IMR-90 (cell line): ENCODE results near the gene SMC4. TPM values are rescaled to one million over a fixed set of nuclear protein-coding genes. Genes with fewer than 3 reads are reported as not detected.

Experiments used
- ATAC-seq: fragments of 200-7000 bp; cut with Tn5 transposase; 2 replicates; pipeline ENCODE4 v1.9.1; 2020; ENCODE audit warnings: low read depth, mild to moderate bottlenecking, moderate library complexity
- BruUV-seq: library from RNA; stranded (reverse); fragments of 400-500 nt; replicated peaks from 2 replicates; lab custom pipeline; 2021; lab: Mats Ljungman, UMichigan
- CTCF ChIA-PET: fragments of 300-600 bp; formaldehyde crosslinking; extraction: SDS; loops from one replicate; lab custom pipeline; 2021; ENCODE audit warnings: antibody characterized with exemption; lab: Yijun Ruan, JAX
- POLR2A ChIA-PET: fragments of 300-600 bp; sonication (Branson Sonifier 250); formaldehyde crosslinking; loops from one replicate; lab custom pipeline; 2022; ENCODE audit warnings: antibody characterized with exemption; ENCODE audit not compliant: unreplicated experiment; lab: Charles Lee
- DNase-seq: peaks from one replicate; pipeline ENCODE4 v3.0.0; 2013
- H2AFZ ChIP-seq: replicated peaks from 2 replicates; pipeline ENCODE3; 2013; ENCODE audit warnings: low read length, mild to moderate bottlenecking; ENCODE audit not compliant: poor library complexity
- H2AK5ac ChIP-seq: 2 replicates; pipeline ENCODE4 v1.6.1; 2013; ENCODE audit warnings: low read depth, low read length, inconsistent platforms
- H2AK9ac ChIP-seq: replicated peaks from 2 replicates; pipeline ENCODE3; 2013; ENCODE audit warnings: mild to moderate bottlenecking, low read depth, low read length, moderate library complexity; ENCODE audit not compliant: poor library complexity
- H2BK120ac ChIP-seq: 2 replicates; pipeline ENCODE4 v1.6.1; 2013; ENCODE audit warnings: low read depth, low read length, inconsistent platforms
- H2BK15ac ChIP-seq: 3 replicates; pipeline ENCODE4 v1.6.1; 2013; ENCODE audit warnings: low read depth, low read length, inconsistent platforms
- H2BK20ac ChIP-seq: 2 replicates; pipeline ENCODE4 v1.6.1; 2013; ENCODE audit warnings: low read depth, mild to moderate bottlenecking, inconsistent platforms, low read length, moderate library complexity
- H2BK5ac ChIP-seq: 2 replicates; pipeline ENCODE4 v1.6.1; 2013; ENCODE audit warnings: mild to moderate bottlenecking, low read depth, low read length, inconsistent platforms; ENCODE audit not compliant: poor library complexity, severe bottlenecking
- H3K14ac ChIP-seq: replicated peaks from 2 replicates; pipeline ENCODE4 v1.6.1; 2013; ENCODE audit warnings: low read depth, low read length, inconsistent platforms
- H3K18ac ChIP-seq: 2 replicates; pipeline ENCODE4 v1.6.1; 2013; ENCODE audit warnings: low read depth, low read length, control low read depth
- H3K23ac ChIP-seq: 2 replicates; pipeline ENCODE4 v1.6.1; 2013; ENCODE audit warnings: low read depth, low read length, inconsistent platforms
- H3K27ac ChIP-seq: 2 replicates; pipeline ENCODE4 v1.5.1; 2013; ENCODE audit warnings: mild to moderate bottlenecking, control low read depth, low read length; ENCODE audit not compliant: insufficient read depth
- H3K27me3 ChIP-seq: 2 replicates; pipeline ENCODE4 v1.6.1; 2013; ENCODE audit warnings: low read length; ENCODE audit not compliant: control insufficient read depth, insufficient read depth
- H3K36me3 ChIP-seq: 2 replicates; pipeline ENCODE4 v1.6.1; 2013; ENCODE audit warnings: low read length, mixed read lengths; ENCODE audit not compliant: control insufficient read depth, insufficient read depth
- H3K4ac ChIP-seq: 2 replicates; pipeline ENCODE4 v1.6.1; 2013; ENCODE audit warnings: low read depth, low read length, inconsistent platforms
- H3K4me1 ChIP-seq: 2 replicates; pipeline ENCODE4 v1.6.1; 2013; ENCODE audit warnings: low read length, mixed read lengths; ENCODE audit not compliant: control insufficient read depth, insufficient read depth
- H3K4me2 ChIP-seq: 2 replicates; pipeline ENCODE4 v1.6.1; 2013; ENCODE audit warnings: low read depth, mild to moderate bottlenecking, control low read depth, low read length, moderate library complexity
- H3K4me3 ChIP-seq: 2 replicates; pipeline ENCODE4 v1.5.1; 2013; ENCODE audit warnings: low read depth, mild to moderate bottlenecking, control low read depth, low read length, moderate library complexity; ENCODE audit not compliant: insufficient read depth
- H3K56ac ChIP-seq: 2 replicates; pipeline ENCODE4 v1.6.1; 2013; ENCODE audit warnings: low read length, inconsistent platforms; ENCODE audit not compliant: insufficient read depth; ENCODE audit errors: extremely low read depth
- H3K79me1 ChIP-seq, 2 experiments: 2 replicates each; pipeline ENCODE4 v1.6.1; 2013; ENCODE audit warnings: low read length in 2 of 2, inconsistent platforms in 1 of 2, low read depth in 1 of 2
- H3K9ac ChIP-seq: 2 replicates; pipeline ENCODE4 v1.6.1; 2013; ENCODE audit warnings: low read depth, low read length, control low read depth
- H3K9me1 ChIP-seq: 2 replicates; pipeline ENCODE4 v1.6.1; 2013; ENCODE audit warnings: low read length, inconsistent platforms; ENCODE audit not compliant: insufficient read depth
- H3K9me3 ChIP-seq: 2 replicates; pipeline ENCODE4 v1.6.1; 2013; ENCODE audit warnings: low read length; ENCODE audit not compliant: control insufficient read depth, insufficient read depth
- H4K20me1 ChIP-seq: 2 replicates; pipeline ENCODE4 v1.6.1; 2013; ENCODE audit warnings: low read length, inconsistent platforms; ENCODE audit not compliant: insufficient read depth
- H4K5ac ChIP-seq: 2 replicates; pipeline ENCODE4 v1.6.1; 2013; ENCODE audit warnings: mild to moderate bottlenecking, low read depth, low read length, control low read depth
- H4K8ac ChIP-seq, 2 experiments: 2 replicates each; pipeline ENCODE4 v1.6.1; 2013; ENCODE audit warnings: low read depth in 2 of 2, low read length in 2 of 2, control low read depth in 1 of 2, inconsistent platforms in 1 of 2
- H4K91ac ChIP-seq: 2 replicates; pipeline ENCODE4 v1.6.1; 2013; ENCODE audit warnings: low read depth, low read length, inconsistent platforms; ENCODE audit not compliant: insufficient read depth
- ELK1 ChIP-seq: fragments of 150-350 bp; IDR thresholded peaks from 2 replicates; pipeline ENCODE4 v1.6.1; 2016; ENCODE audit warnings: low read depth, mild to moderate bottlenecking, low read length, moderate library complexity, borderline replicate concordance
- MAFK ChIP-seq: IDR thresholded peaks from 2 replicates; pipeline ENCODE4 v1.6.1; 2012; ENCODE audit warnings: low read depth, low read length, improper control_type of control experiment
- MAZ ChIP-seq: IDR thresholded peaks from 2 replicates; pipeline ENCODE4 v1.6.1; 2012; ENCODE audit warnings: low read depth, mild to moderate bottlenecking, low read length, improper control_type of control experiment, moderate library complexity, borderline replicate concordance
- MXI1 ChIP-seq: IDR thresholded peaks from 2 replicates; pipeline ENCODE4 v1.6.1; 2012; ENCODE audit warnings: low read depth, mild to moderate bottlenecking, low read length, moderate library complexity, borderline replicate concordance
- NFE2L2 ChIP-seq: fragments of 150-350 bp; IDR thresholded peaks from 2 replicates; pipeline ENCODE4 v1.6.1; 2016; ENCODE audit warnings: low read depth, mild to moderate bottlenecking, low read length
- POLR2A ChIP-seq: IDR thresholded peaks from 2 replicates; pipeline ENCODE4 v1.6.1; 2012; ENCODE audit warnings: mild to moderate bottlenecking, low read depth, low read length
- RFX5 ChIP-seq: IDR thresholded peaks from 2 replicates; pipeline ENCODE4 v1.8.0; 2012; ENCODE audit warnings: low read depth, mild to moderate bottlenecking, low read length, moderate library complexity
- WGBS, 2 experiments: methylation state at CpG; one replicate each; pipeline versions ENCODE4 v1.1.5 to v1.1.7; 2013; ENCODE audit warnings: missing lambda C conversion rate in 2 of 2; ENCODE audit not compliant: insufficient read length in 1 of 2; ENCODE audit errors: extremely low coverage in 2 of 2; 5-methylcytosine and 5-hydroxymethylcytosine counted together
- dilution Hi-C: fragments of 300-500 bp; cut with HindIII; formaldehyde crosslinking; loops from one replicate; pipeline ENCODE4 v1.14.3; 2018; ENCODE audit warnings: low sequenced_read_pairs; ENCODE audit not compliant: unreplicated experiment
- in situ Hi-C: fragments of 300-500 bp; cut with MboI; formaldehyde crosslinking; loops from 3 replicates; pipeline ENCODE4 v1.14.3; 2019; ENCODE audit warnings: low sequenced_read_pairs, inconsistent platforms, mixed read lengths
- intact Hi-C: fragments of 100-400 bp; cut with micrococcal nuclease; formaldehyde crosslinking; loops from 2 replicates; pipeline ENCODE4 v1.10.0; 2022
- polyA plus RNA-seq, 3 experiments: library from polyadenylated mRNA; depleted of rRNA; stranded (reverse); fragments of >200 nt; gene quantifications; 2 replicates each; pipeline ENCODE4 v1.2.3, GENCODE V29; 2012; ENCODE audit warnings: low replicate concordance in 1 of 3
- total RNA-seq: library from RNA; depleted of rRNA; stranded (reverse); fragments of >200 nt; gene quantifications from 2 replicates; pipeline ENCODE4 v1.2.3, GENCODE V29; 2012
- TF ChIP-seq, protein P1 (sequence below): fragments of 150-350 bp; IDR thresholded peaks from 2 replicates; pipeline ENCODE4 v1.6.1; 2017; ENCODE audit warnings: mild to moderate bottlenecking, antibody characterized with exemption, low read length, low read depth
- TF ChIP-seq, protein P2 (sequence below): conservative IDR thresholded peaks from 2 replicates; pipeline ENCODE4 v1.5.1; 2012; ENCODE audit warnings: mild to moderate bottlenecking, low read depth, low read length, improper control_type of control experiment

Gene SMC4
- total and polyA plus RNA-seq, 2 of the 4 experiments (the other 2 are of a cell fraction) = 48.8 to 50.1 TPM

DNA sequence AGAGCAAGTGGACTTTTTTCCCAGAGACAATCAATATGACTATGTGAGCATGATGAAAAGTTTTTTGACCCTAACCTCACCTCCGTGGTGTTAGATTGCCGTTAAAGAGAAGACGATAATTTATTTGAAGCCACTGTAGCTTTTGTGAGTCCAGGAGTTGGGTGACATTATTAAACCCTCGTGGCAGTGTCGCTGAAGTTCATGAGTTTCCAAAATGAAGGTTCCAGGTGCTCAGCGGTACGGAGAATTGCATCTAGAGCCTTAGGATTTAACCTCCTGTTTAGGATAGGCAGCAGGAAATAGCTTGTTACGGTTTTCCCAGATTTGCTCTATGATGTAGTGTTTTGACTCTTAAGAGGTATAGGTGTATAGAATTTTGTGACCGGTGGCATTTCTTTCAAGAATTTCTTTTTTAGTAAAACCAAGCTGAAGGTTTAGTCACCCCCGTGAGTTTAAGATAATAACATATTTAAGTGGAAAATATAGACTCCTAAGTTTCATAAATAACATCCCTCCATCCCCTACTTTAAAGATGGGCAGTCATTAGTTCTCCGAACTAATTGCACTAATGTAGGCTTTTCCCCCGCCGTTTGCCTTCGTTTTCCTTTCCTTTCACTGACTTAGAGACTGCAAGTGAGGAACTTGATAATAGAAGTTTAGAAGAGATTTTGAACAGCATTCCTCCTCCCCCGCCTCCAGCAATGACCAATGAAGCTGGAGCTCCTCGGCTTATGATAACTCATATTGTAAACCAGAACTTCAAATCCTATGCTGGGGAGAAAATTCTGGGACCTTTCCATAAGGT, 2.0 kb downstream of the SMC4 start (continued):
- TF ChIP-seq RFX5 (no peak), MAFK (no peak)

- dilution Hi-C loops (no loop called here), intact Hi-C loops (loop anchor here (2.0 to 5.0 kb wide), 2 partner anchors 46 to 365 kb away; partner anchors contain the start of gene TRIM59), in situ Hi-C loops (loop anchor here (25.0 kb wide), 1 partner anchor 515 kb away; no protein-coding TSS in a partner anchor)
- Histone ChIP-seq H3K4ac (no peak overlapping the region), H3K79me1 (peaks cover 0 to 13% of the 10 kb centered on the region in 2 experiments; a peak in 2 of 4 replicates), H2AK9ac (no peak overlapping the region), H4K8ac (no peak overlapping the region), H2BK20ac (no peak overlapping the region), H4K91ac (no peak overlapping the region), H3K14ac (no peak overlapping the region), H3K18ac (no peak overlapping the region; the same call in 1 of the 2 replicates), H3K23ac (peak overlapping the region; percentile 40; the same call in 1 of the 2 replicates), H2AFZ (no peak overlapping the region), H3K56ac (peak overlapping the region; percentile 37; the same call in 1 of the 2 replicates), H3K4me3 (peak overlapping the region; percentile 60), H3K4me2 (peak overlapping the region; percentile 93), H3K4me1 (no peaks in the 10 kb centered on the region), H2BK5ac (peak overlapping the region; percentile 76), H2AK5ac (no peak overlapping the region), H3K36me3 (no peaks in the 10 kb centered on the region; the same call in 1 of the 2 replicates), H2BK120ac (peak overlapping the region; percentile 42; the same call in 1 of the 2 replicates), H3K9me3 (no peaks in the 10 kb centered on the region), H3K27ac (peak overlapping the region; percentile 53; the same call in 1 of the 2 replicates), H3K9me1 (no peaks in the 10 kb centered on the region), H3K9ac (peak overlapping the region; percentile 59; the same call in 1 of the 2 replicates), H2BK15ac (no peak overlapping the region), H4K5ac (no peak overlapping the region), H3K27me3 (no peaks in the 10 kb centered on the region), H4K20me1 (peaks cover 3% of the 10 kb centered on the region)
- CTCF ChIA-PET = no interaction called here
- whole genome bisulfite sequencing, 2 experiments = no CpG with 5 or more reads among the region's 11 CpGs
- ATAC-seq (no peak), DNase-seq (no peak)
- BruUV-seq = no TSS peak
- POLR2A ChIA-PET = no interaction called here
- TF ChIP-seq, protein P1, sequence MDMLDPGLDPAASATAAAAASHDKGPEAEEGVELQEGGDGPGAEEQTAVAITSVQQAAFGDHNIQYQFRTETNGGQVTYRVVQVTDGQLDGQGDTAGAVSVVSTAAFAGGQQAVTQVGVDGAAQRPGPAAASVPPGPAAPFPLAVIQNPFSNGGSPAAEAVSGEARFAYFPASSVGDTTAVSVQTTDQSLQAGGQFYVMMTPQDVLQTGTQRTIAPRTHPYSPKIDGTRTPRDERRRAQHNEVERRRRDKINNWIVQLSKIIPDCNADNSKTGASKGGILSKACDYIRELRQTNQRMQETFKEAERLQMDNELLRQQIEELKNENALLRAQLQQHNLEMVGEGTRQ = no peak
- no peak for TF ChIP-seq ELK1
- no peak for TF ChIP-seq MAZ
- TF ChIP-seq MXI1 = no peak
- no peak for TF ChIP-seq NFE2L2
- TF ChIP-seq POLR2A = no peak
- TF ChIP-seq, protein P2, sequence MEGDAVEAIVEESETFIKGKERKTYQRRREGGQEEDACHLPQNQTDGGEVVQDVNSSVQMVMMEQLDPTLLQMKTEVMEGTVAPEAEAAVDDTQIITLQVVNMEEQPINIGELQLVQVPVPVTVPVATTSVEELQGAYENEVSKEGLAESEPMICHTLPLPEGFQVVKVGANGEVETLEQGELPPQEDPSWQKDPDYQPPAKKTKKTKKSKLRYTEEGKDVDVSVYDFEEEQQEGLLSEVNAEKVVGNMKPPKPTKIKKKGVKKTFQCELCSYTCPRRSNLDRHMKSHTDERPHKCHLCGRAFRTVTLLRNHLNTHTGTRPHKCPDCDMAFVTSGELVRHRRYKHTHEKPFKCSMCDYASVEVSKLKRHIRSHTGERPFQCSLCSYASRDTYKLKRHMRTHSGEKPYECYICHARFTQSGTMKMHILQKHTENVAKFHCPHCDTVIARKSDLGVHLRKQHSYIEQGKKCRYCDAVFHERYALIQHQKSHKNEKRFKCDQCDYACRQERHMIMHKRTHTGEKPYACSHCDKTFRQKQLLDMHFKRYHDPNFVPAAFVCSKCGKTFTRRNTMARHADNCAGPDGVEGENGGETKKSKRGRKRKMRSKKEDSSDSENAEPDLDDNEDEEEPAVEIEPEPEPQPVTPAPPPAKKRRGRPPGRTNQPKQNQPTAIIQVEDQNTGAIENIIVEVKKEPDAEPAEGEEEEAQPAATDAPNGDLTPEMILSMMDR = no peak
Observed at GRCh38 chr3:160402221-160403027, 3.0 kb downstream of the SMC4 start.
